HepG2 (cell line): ENCODE data around the gene FRMD1. TPM values are rescaled to one million over a fixed set of nuclear protein-coding genes. Genes with fewer than 3 reads are reported as not detected.

ENCODE experiments used
- AGO1 ChIP-seq: fragments of 200-400 bp; formaldehyde crosslinking; IDR thresholded peaks from 2 replicates; pipeline ENCODE4 v1.6.1; 2017; ENCODE audit warnings: mild to moderate bottlenecking, low read depth, low read length, moderate library complexity; ENCODE audit not compliant: poor library complexity, severe bottlenecking
- SAP130 ChIP-seq: IDR thresholded peaks from 2 replicates; pipeline ENCODE4 v1.6.1; 2016; ENCODE audit warnings: low read depth
- SNAPC4 ChIP-seq: sonication (generic); formaldehyde crosslinking; IDR thresholded peaks from 2 replicates; pipeline ENCODE4 v1.4.0; 2020; ENCODE audit warnings: mild to moderate bottlenecking, missing genetic modification reagents
- SOX5 ChIP-seq: IDR thresholded peaks from 2 replicates; pipeline ENCODE4 v1.6.1; 2016; ENCODE audit warnings: borderline replicate concordance
- TERF1 ChIP-seq: sonication (generic); formaldehyde crosslinking; IDR thresholded peaks from 2 replicates; pipeline ENCODE4 v1.8.0; 2022; ENCODE audit warnings: mild to moderate bottlenecking, missing genetic modification reagents, moderate library complexity
- YEATS2 ChIP-seq: sonication (generic); formaldehyde crosslinking; IDR thresholded peaks from 2 replicates; pipeline ENCODE4 v1.4.0; 2020; ENCODE audit warnings: missing genetic modification reagents, borderline replicate concordance
- ZBED4 ChIP-seq: sonication (generic); formaldehyde crosslinking; IDR thresholded peaks from 2 replicates; pipeline ENCODE4 v1.4.0; 2020; ENCODE audit warnings: missing genetic modification reagents, borderline replicate concordance
- ZBTB38 ChIP-seq: sonication (generic); formaldehyde crosslinking; IDR thresholded peaks from 2 replicates; pipeline ENCODE4 v1.5.1; 2020; ENCODE audit warnings: mild to moderate bottlenecking, missing genetic modification reagents
- ZGPAT ChIP-seq: IDR thresholded peaks from 2 replicates; pipeline ENCODE4 v1.6.1; 2016; ENCODE audit warnings: mild to moderate bottlenecking
- ZNF280B ChIP-seq: sonication (generic); formaldehyde crosslinking; IDR thresholded peaks from 2 replicates; pipeline ENCODE4 v1.5.0; 2020; ENCODE audit warnings: missing genetic modification reagents, mild to moderate bottlenecking, borderline replicate concordance
- ZNF326 ChIP-seq: sonication (generic); formaldehyde crosslinking; IDR thresholded peaks from 2 replicates; pipeline ENCODE4 v1.4.0; 2020; ENCODE audit warnings: missing genetic modification reagents, borderline replicate concordance
- ZNF329 ChIP-seq: sonication (generic); formaldehyde crosslinking; IDR thresholded peaks from 2 replicates; pipeline ENCODE4 v1.9.0; 2021; ENCODE audit warnings: low read depth, mild to moderate bottlenecking, missing genetic modification reagents
- ZNF768 ChIP-seq: sonication (generic); formaldehyde crosslinking; IDR thresholded peaks from 2 replicates; pipeline ENCODE4 v1.4.0; 2020; ENCODE audit warnings: missing genetic modification reagents
- ZNF800 ChIP-seq: sonication (generic); formaldehyde crosslinking; IDR thresholded peaks from 2 replicates; pipeline ENCODE4 v1.4.0; 2020; ENCODE audit warnings: missing genetic modification reagents
- polyA plus RNA-seq, 8 experiments: library from polyadenylated mRNA; depleted of rRNA in 3 of 8; stranded (reverse) in 7 of 8; unstranded in 1 of 8; fragments of >200 nt; fragmentation: Illumina TruSeq in 4 of 8; extraction: Trizol in 4 of 8; gene quantifications; 2 replicates each; pipeline versions ENCODE4 v1.2.1 to v1.2.3, GENCODE V29; 2011 to 2016; ENCODE audit warnings: low read depth in 4 of 8, missing spikeins in 1 of 8, mixed read lengths in 1 of 8; ENCODE audit not compliant: insufficient read depth in 1 of 8
- total RNA-seq, 5 experiments: library from RNA; depleted of rRNA; stranded (reverse); fragments of >200 nt; fragmentation: Illumina TruSeq; extraction: Trizol; gene quantifications; 2 replicates each; pipeline ENCODE4 v1.2.3, GENCODE V29; 2016; ENCODE audit warnings: low read depth in 1 of 5

Gene FRMD1
- total and polyA plus RNA-seq, 2 of the 13 experiments (the other 11 are each of a cell fraction or from before 2014, with no cell fraction given): 0.01 TPM; not detected in 1

GRCh38 chr6:168093071-168093505 is 14.1 kb upstream of the FRMD1 start (continued):
- no peak for TF ChIP-seq YEATS2 (CRISPR knock-in tag)
- no peak for TF ChIP-seq SAP130
- TF ChIP-seq SOX5: no peak
- no peak for TF ChIP-seq ZNF329 (CRISPR knock-in tag)
- no peak for TF ChIP-seq ZBTB38
- no peak for TF ChIP-seq SNAPC4 (CRISPR knock-in tag)
- TF ChIP-seq ZNF800 (CRISPR knock-in tag): no peak
- TF ChIP-seq ZBED4 (CRISPR knock-in tag): no peak
- TF ChIP-seq TERF1 (CRISPR knock-in tag): no peak
- TF ChIP-seq ZGPAT: no peak
- no peak for TF ChIP-seq ZNF326 (CRISPR knock-in tag)
- no peak for TF ChIP-seq ZNF280B
- no peak for TF ChIP-seq ZNF768 (CRISPR knock-in tag)
- no peak for TF ChIP-seq AGO1
